H1 (cell line): ENCODE data around the gene SCNN1G. TPM values are rescaled to one million over a fixed set of nuclear protein-coding genes. Genes with fewer than 3 reads are reported as not detected.

Experiments used
- CTCF ChIA-PET: fragments of 300-600 bp; sonication (Branson Sonifier 250); formaldehyde crosslinking; loops from one replicate; lab custom pipeline; 2021; ENCODE audit not compliant: partially characterized antibody; lab: Charles Lee
- POLR2A ChIA-PET: fragments of 300-600 bp; sonication (Branson Sonifier 250); formaldehyde crosslinking; loops from one replicate; lab custom pipeline; 2021; ENCODE audit warnings: inconsistent platforms; ENCODE audit not compliant: partially characterized antibody; lab: Charles Lee
- DNase-seq, 2 experiments: peaks; one replicate each; pipeline versions ENCODE4 v3.0.0 to v3.0.0-alpha.2; 2010 to 2022; ENCODE audit warnings: low spot score in 2 of 2, low read depth in 1 of 2, mixed read lengths in 1 of 2
- FAIRE-seq: peaks from 2 replicates; lab custom pipeline; 2011; peaks lifted over from hg19 to GRCh38; lab: Jason Lieb, UNC
- H2AFZ ChIP-seq: 2 replicates; pipeline ENCODE4 v1.8.1; 2012; ENCODE audit warnings: low read length, inconsistent platforms
- H2AK5ac ChIP-seq: 2 replicates; pipeline ENCODE4 v1.6.1; 2013; ENCODE audit warnings: low read depth, low read length
- H2BK120ac ChIP-seq: replicated peaks from 2 replicates; pipeline ENCODE3; 2013; ENCODE audit warnings: low read depth, low read length, inconsistent platforms
- H2BK12ac ChIP-seq: 2 replicates; pipeline ENCODE4 v1.6.1; 2013; ENCODE audit warnings: low read depth, low read length
- H2BK15ac ChIP-seq: 2 replicates; pipeline ENCODE4 v1.6.1; 2013; ENCODE audit warnings: low read length
- H2BK20ac ChIP-seq: 2 replicates; pipeline ENCODE4 v1.6.1; 2013; ENCODE audit warnings: low read length
- H2BK5ac ChIP-seq: 2 replicates; pipeline ENCODE4 v1.6.1; 2013; ENCODE audit warnings: low read depth, low read length
- H3K14ac ChIP-seq: 2 replicates; pipeline ENCODE4 v1.6.1; 2013; ENCODE audit warnings: inconsistent platforms; ENCODE audit not compliant: insufficient read length
- H3K18ac ChIP-seq: 2 replicates; pipeline ENCODE4 v1.6.1; 2013; ENCODE audit warnings: low read length; ENCODE audit errors: extremely low read depth
- H3K23ac ChIP-seq: 2 replicates; pipeline ENCODE4 v1.6.1; 2013; ENCODE audit warnings: inconsistent platforms; ENCODE audit not compliant: insufficient read length
- H3K23me2 ChIP-seq: 2 replicates; pipeline ENCODE4 v1.6.1; 2013; ENCODE audit warnings: low read depth, low read length
- H3K27ac ChIP-seq: 2 replicates; pipeline ENCODE4 v1.6.1; 2011; ENCODE audit warnings: low read depth, low read length, inconsistent platforms
- H3K27me3 ChIP-seq, 4 experiments: replicated peaks in 1 of 4; 1 replicate in 1 of 4; 2 replicates in 3 of 4; pipeline versions ENCODE4 v1.6.1 to v1.8.1; 2011 to 2013; ENCODE audit warnings: low read length in 3 of 4, mild to moderate bottlenecking in 3 of 4, inconsistent platforms in 2 of 4, mixed read lengths in 2 of 4, moderate library complexity in 1 of 4; ENCODE audit not compliant: control insufficient read depth in 3 of 4, insufficient read depth in 3 of 4; ENCODE audit errors: extremely low read depth in 1 of 4
- H3K36me3 ChIP-seq, 4 experiments: 2 replicates each; pipeline versions ENCODE4 v1.6.1 to v1.8.1; 2011 to 2013; ENCODE audit warnings: mild to moderate bottlenecking in 4 of 4, low read length in 3 of 4, moderate library complexity in 2 of 4, control low read depth in 1 of 4, inconsistent platforms in 1 of 4; ENCODE audit not compliant: insufficient read depth in 4 of 4, control insufficient read depth in 2 of 4
- H3K4ac ChIP-seq: replicated peaks from 2 replicates; pipeline ENCODE3; 2013; ENCODE audit warnings: low read length, low read depth, mixed read lengths, inconsistent platforms; ENCODE audit not compliant: insufficient read length
- H3K4me1 ChIP-seq, 4 experiments: replicated peaks in 1 of 4; 1 replicate in 1 of 4; 2 replicates in 3 of 4; pipeline versions ENCODE4 v1.6.1 to v1.8.1; 2011 to 2013; ENCODE audit warnings: low read length in 3 of 4, inconsistent platforms in 2 of 4, mixed read lengths in 1 of 4; ENCODE audit not compliant: insufficient read depth in 4 of 4, control insufficient read depth in 3 of 4
- H3K4me2 ChIP-seq, 2 experiments: 2 replicates each; pipeline versions ENCODE4 v1.6.1 to v1.8.1; 2011 to 2013; ENCODE audit warnings: low read depth in 2 of 2, low read length in 2 of 2, control low read depth in 1 of 2, inconsistent platforms in 1 of 2, mild to moderate bottlenecking in 1 of 2; ENCODE audit not compliant: insufficient read depth in 1 of 2
- H3K4me3 ChIP-seq, 4 experiments: fragments of 200-600, 300-600 bp in 1 of 4; sonication (generic), shearing (Covaris generic), sonication (Bioruptor Twin) in 1 of 4; 2 replicates each; pipeline versions ENCODE4 v1.5.1 to v1.8.1; 2011 to 2016; ENCODE audit warnings: low read length in 4 of 4, low read depth in 3 of 4, control low read depth in 2 of 4, inconsistent platforms in 2 of 4, mild to moderate bottlenecking in 2 of 4, mixed read lengths in 1 of 4, moderate library complexity in 1 of 4; ENCODE audit not compliant: insufficient read depth in 2 of 4; ENCODE audit errors: extremely low read depth in 1 of 4
- H3K56ac ChIP-seq: replicated peaks from 2 replicates; pipeline ENCODE3; 2013; ENCODE audit warnings: low read depth, mild to moderate bottlenecking, mixed read lengths, low read length, inconsistent platforms; ENCODE audit not compliant: insufficient read length
- H3K79me1 ChIP-seq: 2 replicates; pipeline ENCODE4 v1.6.1; 2013; ENCODE audit warnings: low read depth, low read length, control low read depth
- H3K79me2 ChIP-seq, 2 experiments: 2 replicates each; pipeline versions ENCODE4 v1.6.1 to v1.8.1; 2012 to 2013; ENCODE audit warnings: low read length in 2 of 2, mild to moderate bottlenecking in 2 of 2, inconsistent platforms in 1 of 2; ENCODE audit not compliant: insufficient read depth in 2 of 2, control insufficient read depth in 1 of 2
- H3K9ac ChIP-seq, 4 experiments: replicated peaks in 1 of 4; 1 replicate in 1 of 4; 2 replicates in 3 of 4; pipeline versions ENCODE4 v1.6.1 to v1.8.1; 2011 to 2013; ENCODE audit warnings: low read depth in 3 of 4, low read length in 3 of 4, control low read depth in 2 of 4, mild to moderate bottlenecking in 2 of 4, moderate library complexity in 2 of 4, inconsistent platforms in 1 of 4; ENCODE audit errors: extremely low read depth in 1 of 4
- H3K9me3 ChIP-seq, 2 experiments: 2 replicates each; pipeline versions ENCODE4 v1.6.1 to v1.8.1; 2012 to 2013; ENCODE audit warnings: mild to moderate bottlenecking in 2 of 2, moderate library complexity in 2 of 2, control low read depth in 1 of 2, inconsistent platforms in 1 of 2, low read depth in 1 of 2, low read length in 1 of 2, mixed read lengths in 1 of 2; ENCODE audit not compliant: insufficient read depth in 2 of 2
- H4K20me1 ChIP-seq, 2 experiments: replicated peaks in 1 of 2; 2 replicates each; pipeline versions ENCODE3 to v1.8.1; 2011 to 2013; ENCODE audit warnings: inconsistent platforms in 2 of 2, low read length in 2 of 2, mild to moderate bottlenecking in 1 of 2; ENCODE audit not compliant: insufficient read depth in 2 of 2, control insufficient read depth in 1 of 2
- H4K5ac ChIP-seq: 2 replicates; pipeline ENCODE4 v1.6.1; 2013; ENCODE audit warnings: low read length, low read depth, mixed read lengths, inconsistent platforms; ENCODE audit not compliant: insufficient read length
- H4K8ac ChIP-seq: 2 replicates; pipeline ENCODE4 v1.8.0; 2013; ENCODE audit warnings: mild to moderate bottlenecking, moderate library complexity, low read length, inconsistent platforms; ENCODE audit not compliant: insufficient read depth; ENCODE audit errors: extremely low read depth
- H4K91ac ChIP-seq: replicated peaks from 2 replicates; pipeline ENCODE3; 2013; ENCODE audit warnings: low read length, mixed read lengths, inconsistent platforms; ENCODE audit not compliant: insufficient read length
- ASH2L ChIP-seq: fragments of 200-600, 300-600 bp; sonication (generic); IDR thresholded peaks from one replicate; pipeline ENCODE4 v1.7.1; 2017; ENCODE audit warnings: low read length
- ATF3 ChIP-seq: IDR thresholded peaks from 2 replicates; pipeline ENCODE4 v1.6.1; 2011; ENCODE audit warnings: low read depth, mild to moderate bottlenecking, low read length; ENCODE audit not compliant: insufficient read depth
- BACH1 ChIP-seq: IDR thresholded peaks from 2 replicates; pipeline ENCODE4 v1.6.1; 2012; ENCODE audit warnings: low read length, improper control_type of control experiment
- BRCA1 ChIP-seq: IDR thresholded peaks from 2 replicates; pipeline ENCODE4 v1.6.1; 2012; ENCODE audit warnings: low read depth, low read length, improper control_type of control experiment
- CREB1 ChIP-seq: IDR thresholded peaks from 2 replicates; pipeline ENCODE4 v1.6.1; 2012; ENCODE audit warnings: inconsistent platforms
- E2F6 ChIP-seq: IDR thresholded peaks from 2 replicates; pipeline ENCODE4 v1.6.1; 2012; ENCODE audit warnings: inconsistent platforms
- GTF2F1 ChIP-seq: IDR thresholded peaks from 2 replicates; pipeline ENCODE4 v1.6.1; 2012; ENCODE audit warnings: low read depth, low read length, improper control_type of control experiment, borderline replicate concordance
- KDM1A ChIP-seq: fragments of 200-600, 300-600 bp; sonication (generic); IDR thresholded peaks from 2 replicates; pipeline ENCODE4 v1.7.1; 2016; ENCODE audit warnings: mild to moderate bottlenecking, low read length, borderline replicate concordance
- POLR2AphosphoS5 ChIP-seq: IDR thresholded peaks from 2 replicates; pipeline ENCODE4 v1.6.1; 2011; ENCODE audit warnings: low read depth, low read length
- RNF2 ChIP-seq: fragments of 200-900, 300-1000 bp; sonication (generic); IDR thresholded peaks from 2 replicates; pipeline ENCODE4 v1.7.1; 2016; ENCODE audit warnings: borderline replicate concordance, low read depth, mild to moderate bottlenecking, antibody characterized with exemption, low read length; ENCODE audit not compliant: poor library complexity, severe bottlenecking; ENCODE audit errors: missing control alignments
- SAP30 ChIP-seq: fragments of 300-600 bp; sonication (generic); IDR thresholded peaks from 2 replicates; pipeline ENCODE4 v1.7.1; 2012; ENCODE audit warnings: low read length, moderate library complexity, mild to moderate bottlenecking, inconsistent platforms; ENCODE audit not compliant: insufficient read depth, insufficient replicate concordance
- SIN3A ChIP-seq, 2 experiments: IDR thresholded peaks in 1 of 2; conservative IDR thresholded peaks in 1 of 2; 2 replicates each; pipeline ENCODE4 v1.6.1; 2011 to 2012; ENCODE audit warnings: low read length in 2 of 2, improper control_type of control experiment in 1 of 2, low read depth in 1 of 2, mild to moderate bottlenecking in 1 of 2
- TAF7 ChIP-seq: optimal IDR thresholded peaks from 2 replicates; pipeline ENCODE3; 2011; ENCODE audit warnings: low read depth, mild to moderate bottlenecking, inconsistent platforms, low read length, moderate library complexity, borderline replicate concordance
- WGBS, 2 experiments: shearing (Covaris generic) in 1 of 2; methylation state at CpG; one replicate each; pipeline versions ENCODE4 v1.1.6 to v1.1.7; 2013 to 2015; ENCODE audit warnings: low lambda C conversion rate in 2 of 2, mixed read lengths in 2 of 2, inconsistent platforms in 1 of 2, low coverage in 1 of 2, missing lambda C conversion rate in 1 of 2; ENCODE audit not compliant: insufficient replicate concordance in 2 of 2, insufficient coverage in 1 of 2, insufficient read length in 1 of 2; ENCODE audit errors: extremely low coverage in 1 of 2, missing lambda C conversion rate in 1 of 2; 5-methylcytosine and 5-hydroxymethylcytosine counted together
- polyA plus RNA-seq, 7 experiments: library from polyadenylated mRNA; depleted of rRNA in 3 of 7; stranded (reverse) in 5 of 7; unstranded in 2 of 7; fragments of >200 nt in 5 of 7; fragments of 200-250 nt in 2 of 7; gene quantifications; 1 replicate in 5 of 7; 2 replicates in 1 of 7; 4 replicates in 1 of 7; pipeline versions ENCODE4 v1.2.1 to v1.2.3, GENCODE V29; 2011 to 2013; ENCODE audit warnings: missing spikeins in 2 of 7, mixed read lengths in 2 of 7
- total RNA-seq: library from RNA; stranded (reverse); fragmentation: NEBNext Ultra II Directional; extraction: Animal tissue kit (Norgen Biotek cat#: 25700); gene quantifications from 2 replicates; pipeline ENCODE4 v1.2.1, GENCODE V29; 2021

SCNN1G gene
- total and polyA plus RNA-seq, 2 of the 8 experiments (the other 6 are each of a cell fraction or from before 2014, with no cell fraction given) = 0.73 to 1.1 TPM

GRCh38 chr16:23181506-23181905 lies 1.0 kb upstream of the SCNN1G start:
- CTCF ChIA-PET = interaction anchor here (0.5 to 14.8 kb wide), 23 partner anchors 11 to 267 kb away, joined by 3 to 178 read pairs (median 4); partner anchors contain the start of gene SCNN1B
- no peak overlapping the region for H3K56ac ChIP-seq
- no peak for FAIRE-seq

More at GRCh38 chr16:23181506-23181905, 1.0 kb upstream of the SCNN1G start:
- whole genome bisulfite sequencing, 2 experiments = 93% methylated on average over 4 of the region's 4 CpGs; no CpG with 5 or more reads in 1 of the 2 experiments
- no peak for DNase-seq
- H4K8ac ChIP-seq = no peak overlapping the region
- no peak overlapping the region for H2BK15ac ChIP-seq
- H3K18ac ChIP-seq = no peak overlapping the region
- H3K14ac ChIP-seq = no peak overlapping the region
- H2BK12ac ChIP-seq = no peak overlapping the region
- H2AK5ac ChIP-seq = no peak overlapping the region
- no peak for TF ChIP-seq ATF3
- no peak for TF ChIP-seq CREB1
- TF ChIP-seq E2F6 = no peak
- TF ChIP-seq SIN3A (conservative IDR thresholded peaks at IDR 0.05 in 1 of 2, IDR thresholded peaks at IDR 0.05 in 1 of 2; ENCODE audit: low read depth in 1 of 2, low read length in 2 of 2) = no peak
- no peak for TF ChIP-seq BRCA1
- TF ChIP-seq BACH1 = no peak
- TF ChIP-seq POLR2AphosphoS5 = no peak
- TF ChIP-seq RNF2 = no peak
- TF ChIP-seq GTF2F1 = no peak
- TF ChIP-seq TAF7 = no peak
- TF ChIP-seq ASH2L = no peak
- no peak for TF ChIP-seq KDM1A
- no peak for TF ChIP-seq SAP30
- TF ChIP-seq, all 59 proteins: peak for 0
- Histone ChIP-seq H4K91ac (no peak overlapping the region), H3K4me3 (no peak overlapping the region), H3K27ac (no peak overlapping the region), H3K27me3 (peaks cover 7 to 23% (median 16%) of the 10 kb centered on the region in 4 experiments), H3K79me1 (no peaks in the 10 kb centered on the region), H3K23me2 (peaks cover 8% of the 10 kb centered on the region; the same call in 1 of the 2 replicates), H3K36me3 (no peaks in the 10 kb centered on the region), H4K20me1 (no peaks in the 10 kb centered on the region), H2BK120ac (no peak overlapping the region), H3K23ac (no peak overlapping the region), H3K9ac (no peak overlapping the region), H3K9me3 (no peaks in the 10 kb centered on the region), H3K79me2 (no peaks in the 10 kb centered on the region), H3K4me2 (no peak overlapping the region), H3K4ac (no peak overlapping the region), H2BK20ac (no peak overlapping the region), H2BK5ac (no peak overlapping the region), H2AFZ (no peak overlapping the region), H4K5ac (no peak overlapping the region), H3K4me1 (peaks cover 0 to 8% (median 4%) of the 10 kb centered on the region in 4 experiments; a peak in 4 of 7 replicates)
- POLR2A ChIA-PET = no interaction called here
